HG03520 (cell line): ENCODE data around the gene TMOD1.

Source experiments
- ATAC-seq: cut with Tn5 transposase; IDR thresholded peaks from one replicate; pipeline ENCODE4 v1.9.1; 2021; ENCODE audit warnings: mild to moderate bottlenecking, moderate library complexity; ENCODE audit not compliant: unreplicated experiment

Gene TMOD1

DNA sequence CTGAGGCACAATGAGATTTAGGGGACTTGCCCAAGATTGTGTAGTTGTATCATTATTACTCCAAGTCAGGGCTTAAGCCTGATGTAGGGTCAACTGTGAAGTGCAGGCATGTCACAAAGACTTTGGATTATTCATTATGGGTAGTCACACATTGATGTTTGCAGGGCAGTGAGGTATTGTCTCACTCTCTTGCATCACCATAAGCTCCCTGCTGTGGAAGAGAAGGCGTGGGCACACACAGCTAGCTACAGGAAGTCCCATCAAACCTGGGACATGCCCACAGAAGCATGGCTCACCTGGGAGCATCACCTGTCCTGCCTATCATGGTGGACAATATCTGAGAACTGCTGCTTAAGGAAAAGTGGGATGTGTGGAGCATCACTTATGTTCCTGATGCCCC, 42.1 kb downstream of the TMOD1 start:
- ATAC-seq = no peak

DNA sequence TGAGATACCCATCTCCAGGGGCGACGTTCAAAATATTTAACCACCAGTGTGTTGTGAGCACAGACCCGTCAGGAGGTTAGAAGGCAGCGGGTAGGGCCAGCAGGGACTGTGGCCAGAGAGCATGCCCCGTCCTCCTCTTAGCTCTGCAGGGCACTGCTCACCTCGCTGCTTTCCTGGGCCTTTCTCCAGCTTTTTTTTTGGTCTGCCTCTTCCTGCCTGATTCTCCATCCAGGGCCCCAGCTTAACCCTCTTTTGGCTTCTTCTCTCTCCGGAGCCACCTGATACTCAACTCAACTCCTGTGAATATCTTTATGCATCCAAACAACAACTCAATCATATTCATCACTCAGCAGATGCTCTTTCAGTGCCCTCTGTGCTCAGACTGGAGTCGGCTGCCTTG, 44.0 kb downstream of the TMOD1 start:
- ATAC-seq = no peak

DNA sequence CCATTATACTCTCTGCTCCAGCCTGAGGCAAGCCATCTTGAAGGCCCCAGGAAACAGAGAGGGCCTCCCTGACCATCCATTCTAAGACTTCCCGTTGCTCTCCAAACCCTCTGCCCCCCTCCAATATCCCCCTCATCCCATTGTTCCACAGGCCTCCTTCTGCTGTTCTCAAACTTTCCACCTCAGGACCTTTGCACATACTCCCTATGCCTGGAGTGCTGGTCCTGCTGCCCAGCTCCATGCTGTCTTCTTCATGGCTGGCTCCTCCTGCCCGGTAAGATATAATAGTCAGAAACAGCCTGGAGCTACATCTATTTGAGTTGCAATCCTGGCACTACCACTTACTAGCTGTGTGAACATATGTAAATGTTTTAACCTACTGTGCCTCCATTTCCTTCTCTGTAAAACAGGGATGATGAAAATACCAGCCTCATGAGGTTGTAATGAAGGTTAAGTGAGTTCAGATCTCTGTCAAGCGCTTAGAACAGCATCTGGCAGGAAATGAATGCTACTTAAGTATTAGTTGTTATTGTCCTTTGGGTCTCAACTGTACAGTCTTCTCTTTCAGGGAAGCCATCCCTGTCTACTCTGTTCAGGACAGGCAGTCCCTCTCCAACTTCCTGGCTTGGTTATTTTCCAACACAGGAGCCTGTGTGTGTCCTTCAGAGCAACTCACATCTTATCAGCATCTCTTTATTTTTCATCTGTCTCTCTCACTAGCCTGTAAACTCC, 45.8 kb downstream of the TMOD1 start:
- no peak for ATAC-seq

DNA sequence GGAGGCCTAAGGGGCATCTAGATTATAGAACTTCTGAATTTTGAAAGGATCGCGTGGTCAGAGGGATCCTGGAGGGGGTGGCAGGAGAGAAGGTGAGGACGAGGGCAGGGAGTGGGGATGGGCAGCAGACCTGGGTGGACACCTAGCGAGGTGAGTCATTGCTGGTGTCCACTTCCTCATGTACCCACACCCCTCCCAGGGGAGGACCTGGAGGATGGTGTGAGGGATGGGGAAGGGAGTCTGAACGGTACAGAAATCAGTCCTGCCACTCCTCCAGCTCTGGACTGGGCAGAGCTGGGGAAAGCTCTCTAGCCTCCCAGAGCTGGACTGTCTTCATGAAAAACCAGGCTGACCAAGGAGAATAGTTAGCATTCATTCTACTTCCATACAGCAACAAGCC, 46.9 kb downstream of the TMOD1 start:
- ATAC-seq = no peak

DNA sequence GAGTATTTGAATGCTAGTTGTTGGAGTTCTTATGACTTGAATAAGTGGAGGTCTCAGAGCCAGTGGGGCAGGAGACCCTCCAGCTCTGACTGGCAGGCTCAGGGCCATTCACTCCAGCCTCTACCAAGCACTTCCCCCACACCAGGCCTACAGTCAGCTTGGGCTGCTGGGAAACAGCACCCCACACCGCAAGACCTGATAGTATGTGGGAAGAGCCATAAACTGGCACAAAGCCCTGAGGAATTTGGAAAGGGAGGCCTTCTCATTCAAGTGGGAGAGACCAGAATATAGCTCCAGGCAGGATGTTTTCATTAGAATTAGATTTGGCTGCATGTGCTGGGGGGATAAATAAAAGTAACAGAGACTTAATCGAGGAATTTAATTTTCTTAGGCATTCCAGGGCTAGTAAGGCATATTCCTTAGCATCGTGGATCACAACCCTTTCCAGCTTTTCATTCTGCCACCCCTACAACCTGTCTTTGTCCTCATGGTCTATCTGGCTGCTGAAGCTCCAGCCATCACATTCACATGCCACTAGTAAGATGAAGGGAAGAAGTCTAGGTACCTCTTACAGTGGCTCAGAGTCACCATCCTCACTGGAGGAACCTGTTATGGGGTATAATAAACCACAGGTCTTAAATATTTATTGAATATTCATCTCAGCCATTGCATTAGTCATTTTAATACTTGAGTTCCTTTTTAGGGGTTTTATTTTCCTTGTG, 47.5 kb downstream of the TMOD1 start:
- no peak for ATAC-seq

DNA sequence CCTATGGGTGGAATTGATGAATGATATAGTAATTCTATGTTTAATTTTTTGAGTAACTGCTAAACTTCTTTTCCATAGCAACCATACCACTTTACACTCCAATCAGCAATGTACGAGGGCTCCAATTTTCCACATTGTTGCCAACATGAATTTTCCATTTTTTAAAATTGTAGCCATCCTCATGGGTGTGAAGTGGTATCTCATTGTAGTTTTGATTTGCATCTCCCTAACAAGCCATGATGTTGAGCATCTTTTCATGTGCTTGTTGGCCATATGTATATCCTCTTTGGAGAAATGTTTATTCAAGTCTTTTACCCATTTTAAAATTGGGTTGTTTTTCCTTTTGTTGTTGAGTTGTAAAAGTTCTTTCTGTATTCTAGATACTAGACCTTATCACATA, 48.9 kb downstream of the TMOD1 start:
- no peak for ATAC-seq

DNA sequence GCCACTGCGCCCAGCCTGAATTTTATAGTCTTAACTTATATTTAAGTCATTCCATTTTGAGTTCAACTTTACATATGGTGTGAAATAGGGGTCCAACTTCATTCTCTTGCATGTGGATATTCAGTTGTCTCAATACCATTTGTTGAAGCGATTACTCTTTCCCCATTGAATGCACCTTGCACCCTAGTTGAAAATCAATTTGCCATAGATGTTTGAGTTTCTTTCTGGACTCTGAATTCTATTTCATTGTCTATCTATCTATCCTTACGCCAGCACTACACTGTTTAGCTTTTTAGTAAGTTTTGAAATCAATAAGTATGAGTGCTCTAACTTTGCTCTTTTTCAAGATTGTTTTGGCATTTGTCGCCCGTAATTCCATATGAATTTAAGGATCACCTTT, 49.8 kb downstream of the TMOD1 start:
- no peak for ATAC-seq

DNA sequence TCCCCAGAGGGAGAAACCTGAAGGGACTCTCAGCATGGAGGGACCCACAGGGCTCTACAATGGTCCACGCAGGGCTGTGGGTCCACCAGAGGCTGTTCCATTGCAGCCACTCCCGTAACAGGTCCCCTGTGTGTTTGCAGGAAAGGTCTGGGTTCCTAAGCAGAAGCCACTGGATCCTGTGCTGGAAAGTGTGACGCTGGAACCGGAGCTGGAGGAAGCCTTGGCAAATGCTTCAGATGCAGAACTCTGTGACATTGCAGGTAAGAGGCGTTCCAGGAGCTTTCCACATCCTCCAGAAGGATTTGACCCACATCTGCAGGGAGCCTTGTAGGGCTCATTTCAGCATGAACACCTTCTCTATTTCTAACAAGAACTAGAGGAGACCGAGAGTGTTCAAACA, 51.7 kb downstream of the TMOD1 start:
- ATAC-seq = no peak

DNA sequence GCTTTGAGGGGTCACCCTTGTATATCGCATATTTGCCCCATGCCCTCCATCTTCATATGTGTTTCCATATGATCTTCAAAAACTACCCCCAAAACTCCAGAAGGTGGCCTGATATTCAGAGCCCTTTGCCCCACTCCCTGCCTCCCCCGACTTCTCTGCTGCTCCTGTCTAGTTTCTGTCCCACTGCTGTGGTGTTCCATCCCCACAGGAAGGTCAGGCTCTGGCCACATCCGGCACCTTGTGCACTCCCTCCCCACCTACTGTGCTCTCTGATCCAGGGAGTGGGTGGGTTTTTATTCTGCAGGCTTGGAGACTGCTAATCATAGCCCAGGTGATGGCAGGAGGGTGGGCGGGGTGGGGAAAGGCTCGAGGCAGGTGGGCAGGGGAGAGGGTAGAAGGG, 52.4 kb downstream of the TMOD1 start:
- ATAC-seq = no peak

DNA sequence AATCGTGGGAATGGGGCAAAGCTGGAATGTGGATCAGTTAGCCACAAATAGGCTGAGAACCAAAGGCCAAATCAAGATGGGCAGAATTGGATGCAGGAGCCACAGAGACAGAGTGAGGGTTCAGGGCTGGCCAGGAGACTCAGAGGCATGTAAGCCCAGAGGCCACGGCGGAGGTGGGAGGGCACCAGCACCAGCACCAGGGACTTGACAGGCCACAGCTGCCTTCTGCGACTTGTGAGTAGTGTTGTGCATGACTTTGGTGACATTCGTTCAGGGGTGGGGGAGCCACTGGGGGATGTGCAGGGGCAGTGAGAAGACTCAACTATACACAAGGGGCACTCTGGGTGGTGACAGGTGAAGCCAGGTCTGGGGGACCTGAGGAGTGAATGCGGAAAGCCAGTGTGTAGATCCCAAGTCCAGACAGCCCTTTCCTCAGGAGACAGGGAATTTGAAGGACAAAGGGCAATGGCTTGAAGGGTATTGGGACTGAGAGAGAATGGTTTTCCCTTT, 53.2 kb downstream of the TMOD1 start:
- no peak for ATAC-seq

DNA sequence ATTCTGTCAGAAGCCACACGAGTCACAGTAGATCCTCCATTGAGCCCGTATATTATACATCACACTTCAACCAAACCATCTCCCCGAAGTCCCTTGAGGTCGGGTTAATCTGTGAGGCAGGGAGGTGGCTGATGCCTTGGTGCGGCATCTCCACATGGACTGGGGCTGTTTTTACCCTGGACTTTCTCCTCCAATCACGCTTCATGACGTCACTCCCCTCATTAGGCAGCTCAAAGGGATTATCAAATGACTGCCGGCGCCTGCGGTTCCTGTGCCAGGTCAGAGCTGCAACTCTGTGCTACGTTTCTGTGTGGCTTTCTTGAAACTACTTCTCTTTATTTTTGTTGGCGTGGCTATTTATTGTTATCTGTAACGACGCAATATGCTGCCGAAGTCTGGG, 53.7 kb downstream of the TMOD1 start:
- ATAC-seq = no peak

DNA sequence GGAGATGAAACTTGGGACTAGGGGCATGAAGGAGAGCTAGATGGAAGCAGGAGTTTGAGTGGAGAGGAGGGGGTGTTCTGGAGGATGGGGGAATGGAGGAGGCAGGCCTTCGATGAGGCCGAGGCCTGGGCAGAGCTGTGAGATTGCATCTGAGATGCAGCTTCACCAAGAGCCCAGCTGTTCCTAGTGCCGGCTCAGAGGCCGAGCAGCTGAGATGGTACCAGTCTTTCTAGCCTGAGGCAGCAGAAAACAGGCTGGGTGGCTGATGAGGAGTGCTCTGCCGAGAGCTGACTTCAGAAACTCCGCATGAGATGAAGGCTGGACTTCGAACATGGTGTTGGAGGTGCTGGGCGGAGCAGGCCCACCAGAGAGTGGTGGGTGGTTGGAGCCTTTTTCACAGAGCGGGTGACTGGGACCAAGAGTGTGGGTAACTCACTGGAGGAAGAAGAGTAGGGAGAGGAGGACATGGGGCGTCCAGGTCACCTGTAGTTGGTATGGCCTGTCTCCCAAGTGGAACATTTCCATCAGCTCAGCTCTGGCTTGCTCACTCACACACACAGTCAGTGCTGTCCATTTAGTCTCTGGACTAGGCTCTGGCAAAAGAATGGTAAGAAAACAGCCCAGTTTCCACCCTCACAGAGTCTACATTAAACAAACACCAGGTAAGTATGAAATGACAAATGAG, 54.7 kb downstream of the TMOD1 start:
- ATAC-seq = no peak

DNA sequence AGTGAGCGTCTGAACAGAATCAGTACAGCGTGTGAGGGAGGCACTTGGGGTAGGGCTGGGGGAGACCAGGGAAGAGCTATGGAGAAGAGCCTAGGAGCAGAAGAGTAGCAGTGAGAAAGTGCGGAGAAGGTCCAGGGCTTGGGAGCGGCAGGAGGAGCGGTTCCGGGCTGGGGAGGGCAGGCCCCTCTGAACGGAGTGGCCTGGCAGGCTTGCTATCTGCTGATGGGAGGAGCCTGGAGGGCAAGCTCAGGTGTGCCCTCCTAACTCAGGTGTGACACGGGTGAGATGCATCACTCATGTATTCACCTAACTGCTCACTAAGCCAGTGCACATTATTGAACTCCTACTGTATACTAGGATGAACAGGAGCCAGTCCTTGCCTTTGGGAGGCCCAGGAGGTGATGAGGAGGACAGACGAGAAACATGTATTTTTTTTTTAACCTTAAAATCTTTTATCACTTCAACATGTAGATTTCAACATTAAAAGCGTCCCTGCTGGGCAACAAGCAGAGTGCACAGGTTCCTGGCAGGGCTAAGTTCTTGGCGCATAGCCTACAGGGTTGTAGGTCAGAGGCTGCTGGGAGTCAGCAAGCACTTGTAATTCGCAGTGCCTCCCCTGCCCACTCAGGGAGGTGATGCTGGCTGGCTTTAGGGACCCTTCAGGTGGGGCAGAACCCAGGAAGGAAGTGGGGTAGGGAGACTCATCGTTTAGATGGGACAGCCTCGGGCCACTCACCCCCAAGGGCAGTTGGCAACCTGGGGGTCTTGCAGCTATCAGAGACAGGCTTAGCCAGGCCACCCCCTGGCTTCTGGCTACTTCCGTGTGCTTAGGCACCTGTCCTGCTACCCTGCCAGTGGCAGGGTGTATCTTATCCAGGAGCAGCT, 55.5 kb downstream of the TMOD1 start:
- ATAC-seq = no peak

DNA sequence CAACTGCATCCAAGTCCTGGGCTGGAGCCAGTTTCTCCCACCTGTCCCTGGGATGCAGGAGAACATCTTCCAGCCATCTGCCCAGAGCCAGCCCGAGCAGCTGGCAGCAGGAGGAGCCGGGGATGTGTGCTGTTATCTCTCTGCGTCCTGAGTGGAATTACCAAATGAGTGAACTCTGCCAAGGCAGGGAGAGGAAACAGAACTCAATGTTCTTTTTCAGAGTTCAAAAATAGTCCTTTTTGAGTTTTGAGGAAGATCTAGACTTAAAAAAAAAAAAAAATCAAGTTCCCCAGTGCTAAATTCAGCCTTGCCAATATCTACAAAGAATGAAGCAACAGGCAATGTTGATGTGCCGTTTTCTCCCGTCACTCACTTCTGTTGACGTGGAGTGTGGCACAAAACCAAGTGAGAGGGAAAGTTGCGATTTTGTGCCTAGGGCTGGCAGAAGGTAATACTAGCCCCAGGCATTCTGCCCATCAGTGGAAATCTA, 56.2 kb downstream of the TMOD1 start:
- ATAC-seq = no peak

DNA sequence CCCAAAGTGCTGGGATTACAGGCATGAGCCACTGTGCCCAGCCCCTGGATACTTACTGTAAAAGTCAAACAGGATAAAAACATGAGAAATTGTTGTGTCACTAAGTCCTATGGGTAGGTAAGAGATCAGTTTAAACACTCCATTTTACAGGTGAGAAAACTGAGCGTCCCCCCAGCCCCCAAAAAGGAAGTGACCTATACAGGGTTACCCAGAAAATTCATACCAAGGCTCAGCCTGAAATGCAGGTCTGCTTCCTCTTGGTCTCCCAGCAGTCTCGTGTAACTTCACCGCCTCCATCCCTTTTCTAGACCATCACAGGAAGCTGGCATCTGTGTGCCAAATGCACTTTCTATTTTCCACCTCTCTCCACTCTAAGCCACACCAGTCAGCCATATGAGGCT, 57.2 kb downstream of the TMOD1 start:
- no peak for ATAC-seq

DNA sequence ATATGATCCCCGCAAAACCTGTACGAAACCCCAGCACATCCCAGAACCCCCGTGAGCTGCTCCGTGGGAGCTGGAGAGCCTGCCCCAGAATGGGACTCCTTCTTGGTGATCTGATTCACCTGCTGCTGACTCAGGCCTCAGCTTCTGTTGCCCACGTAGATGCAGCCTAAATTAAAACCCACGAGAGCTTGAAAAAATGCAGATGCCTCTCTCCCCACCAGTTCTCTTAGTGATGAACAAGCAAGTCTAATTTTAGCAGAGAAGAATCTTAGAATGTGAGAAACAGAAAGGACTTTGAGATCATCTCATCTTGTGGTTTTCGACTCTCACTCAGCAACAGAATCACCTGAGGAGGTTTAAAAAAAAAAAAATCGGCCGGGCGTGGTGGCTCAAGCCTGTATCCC, 57.6 kb downstream of the TMOD1 start:
- no peak for ATAC-seq

DNA sequence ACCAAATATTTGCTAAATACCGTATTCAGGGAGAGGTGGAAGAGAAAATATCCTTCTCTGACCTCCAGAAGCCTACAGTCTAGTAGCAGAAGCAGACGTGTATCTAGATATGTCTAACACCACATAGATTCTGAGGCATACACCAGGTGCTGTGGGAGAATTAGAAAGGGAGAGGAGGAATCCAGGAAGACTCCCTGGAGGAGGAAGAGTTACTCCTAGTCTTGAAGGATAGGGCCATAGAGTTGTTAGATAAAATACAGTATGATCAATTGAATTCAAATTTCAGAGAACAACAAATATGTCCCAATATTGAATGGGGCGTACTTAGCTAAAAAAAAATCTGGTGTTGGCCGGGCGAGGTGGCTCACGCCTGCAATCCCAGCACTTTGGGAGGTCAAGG, 58.7 kb downstream of the TMOD1 start:
- ATAC-seq = no peak

DNA sequence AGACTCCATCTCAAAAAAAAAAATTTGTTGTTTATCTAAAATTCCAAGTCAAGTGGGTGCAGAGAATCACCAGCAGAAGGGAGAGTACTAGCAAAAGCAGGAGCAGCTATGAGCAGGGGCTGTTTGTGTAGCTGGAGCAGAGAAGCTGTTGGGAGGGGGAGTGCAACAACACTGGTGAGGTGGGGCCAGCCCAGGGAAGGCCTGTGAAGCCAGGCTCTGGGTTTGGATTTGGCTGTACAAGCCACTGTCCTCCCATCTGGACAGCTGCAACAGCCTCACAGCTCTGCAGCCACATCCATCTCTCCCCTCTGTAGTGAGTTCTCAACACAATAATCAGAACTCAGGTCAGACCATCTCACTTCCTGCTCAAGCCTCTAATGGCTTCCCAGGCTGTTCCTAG, 59.4 kb downstream of the TMOD1 start:
- ATAC-seq = no peak

DNA sequence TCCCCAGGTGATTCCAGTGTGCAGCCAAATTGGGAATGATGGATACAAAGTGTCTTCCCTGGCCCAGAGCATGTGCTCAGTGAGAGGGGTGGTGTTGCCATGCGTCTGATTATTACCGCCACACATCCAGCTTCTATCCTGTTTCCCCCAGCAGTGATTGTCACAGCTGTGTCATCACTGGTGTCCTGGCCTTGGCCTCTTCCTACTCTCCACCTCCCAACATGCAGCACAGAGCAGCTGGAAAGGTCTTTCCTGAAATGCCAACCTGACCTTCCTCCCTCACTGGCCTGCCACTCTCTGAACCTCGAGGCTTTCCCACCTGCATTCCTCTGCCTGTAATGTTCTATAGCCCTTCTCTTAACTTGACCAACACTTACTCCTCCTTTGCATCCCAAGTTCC, 60.0 kb downstream of the TMOD1 start:
- ATAC-seq = no peak

DNA sequence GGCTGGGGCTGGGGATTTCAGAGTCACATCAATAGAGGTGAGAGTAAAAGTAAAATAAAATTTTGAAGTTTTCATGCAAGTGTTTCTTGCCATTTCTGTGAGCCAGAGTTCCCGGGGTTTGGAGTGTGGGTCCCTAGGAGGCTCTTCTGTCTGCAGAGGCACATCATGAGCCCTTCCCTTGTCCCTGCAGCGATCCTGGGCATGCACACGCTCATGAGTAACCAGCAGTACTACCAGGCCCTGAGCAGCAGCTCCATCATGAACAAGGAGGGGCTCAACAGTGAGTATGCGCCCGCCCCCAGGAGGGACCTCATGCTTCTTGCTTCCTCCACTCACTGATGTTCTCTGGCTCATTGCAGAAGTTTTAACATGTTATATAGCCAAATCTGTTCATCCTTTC, 61.1 kb downstream of the TMOD1 start:
- ATAC-seq = no peak
